Prostate gland (tissue), 2 donors: ENCODE results near the gene SKIL. TPM values are rescaled to one million over a fixed set of nuclear protein-coding genes. Genes with fewer than 3 reads are reported as not detected.

ENCODE experiments used
- DNase-seq: peaks from one replicate; pipeline ENCODE4 v3.0.0-alpha.2; 2019; ENCODE audit warnings: low spot score
- H3K27ac ChIP-seq, 2 donors: fragments of 200-600 bp; sonication (generic); 2 replicates each; pipeline ENCODE4 v1.5.1; 2017 to 2019
- H3K27me3 ChIP-seq: fragments of 200-600 bp; sonication (generic); replicated peaks from 2 replicates; pipeline ENCODE4 v1.5.1; 2019; ENCODE audit not compliant: insufficient read depth
- H3K36me3 ChIP-seq, 2 donors: fragments of 200-600 bp; sonication (generic); 1 replicate in 1 of 2; 2 replicates in 1 of 2; pipeline versions ENCODE4 v1.5.1 to v1.8.1; 2017 to 2019
- H3K4me1 ChIP-seq: fragments of 200-600 bp; sonication (generic); replicated peaks from 2 replicates; pipeline ENCODE4 v1.5.1; 2019
- H3K4me3 ChIP-seq, 2 donors: fragments of 200-600 bp; sonication (generic); 2 replicates each; pipeline ENCODE4 v1.5.1; 2017 to 2019
- H3K9me3 ChIP-seq: fragments of 200-600 bp; sonication (generic); 2 replicates; pipeline ENCODE4 v1.5.1; 2017
- CTCF ChIP-seq, 4 experiments: fragments of 200-600 bp in 2 of 4; fragments of 450-650 bp in 2 of 4; sonication (generic) in 2 of 4; IDR thresholded peaks; 1 replicate in 3 of 4; 2 replicates in 1 of 4; pipeline ENCODE4 v1.5.1; 2016 to 2019; ENCODE audit warnings: antibody characterized with exemption in 4 of 4, mild to moderate bottlenecking in 2 of 4, moderate library complexity in 2 of 4
- POLR2A ChIP-seq: fragments of 450-650 bp; IDR thresholded peaks from one replicate; pipeline ENCODE4 v1.6.1; 2016; ENCODE audit warnings: antibody characterized with exemption, mild to moderate bottlenecking
- POLR2AphosphoS5 ChIP-seq: sonication (generic); formaldehyde crosslinking; IDR thresholded peaks from one replicate; pipeline ENCODE4 v1.6.1; 2017; ENCODE audit warnings: antibody characterized with exemption
- WGBS: methylation state at CpG from one replicate; pipeline ENCODE4 v1.1.5; 2018; 5-methylcytosine and 5-hydroxymethylcytosine counted together
- intact Hi-C: fragments of 100-400 bp; cut with DNase I; formaldehyde crosslinking; loops from one replicate; pipeline ENCODE4 v1.14.2; 2022
- total RNA-seq, 2 donors: library from RNA; depleted of rRNA; stranded (reverse); fragments of >200 nt; gene quantifications; one replicate each; pipeline ENCODE4 v1.1.0, GENCODE V29; 2016

The SKIL gene
- 10 to 100 TPM; 41.8 to 49.6 TPM for total RNA-seq

GRCh38 chr3:170357176-170358041 lies at the start of gene SKIL:
TSS of gene SKIL (plus strand) at chr3:170357715. CDS start at chr3:170360332, 2,617 bp downstream.
- H3K27ac ChIP-seq: peak within 1 kb of the TSS; percentile 95 to 98

GRCh38 chr3:170309046-170309445 lies 48.5 kb upstream of the SKIL start:
- TF ChIP-seq POLR2A (no peak), CTCF (IDR thresholded peaks at IDR 0.05) (no peak), POLR2AphosphoS5 (no peak)
- Histone ChIP-seq H3K27ac (no peak overlapping the region), H3K9me3 (no peaks in the 10 kb centered on the region), H3K4me3 (no peak overlapping the region), H3K36me3 (no peaks in the 10 kb centered on the region), H3K27me3 (no peaks in the 10 kb centered on the region), H3K4me1 (no peaks in the 10 kb centered on the region)
- DNase-seq: no peak
- intact Hi-C loops: no loop called here
- WGBS: 28% methylated on average over 1 of the region's 1 CpG

More at GRCh38 chr3:170357176-170358041, at the start of gene SKIL:
- TF ChIP-seq POLR2A: peak; percentile 94
- TF ChIP-seq CTCF (IDR thresholded peaks at IDR 0.05): peak in 2 of 4 experiments; percentile 34 to 36
- peak; percentile 34 for TF ChIP-seq POLR2AphosphoS5
- intact Hi-C loops: loop anchor here (5.0 to 10.0 kb wide), 2 partner anchors 175 to 593 kb away; partner anchors contain the start of genes ACTRT3, PHC3 and TERC
- peaks cover 5% of the 10 kb centered on the region for H3K4me1 ChIP-seq
- peak; percentile 97 for DNase-seq
- H3K9me3 ChIP-seq: no peaks in the 10 kb centered on the region
- under 1% methylated on average over 65 of the region's 124 CpGs for WGBS
- H3K27me3 ChIP-seq: no peaks in the 10 kb centered on the region
- peak within 1 kb of the TSS; percentile 87 to 99 for H3K4me3 ChIP-seq
- no peaks in the 10 kb centered on the region for H3K36me3 ChIP-seq

- Histone ChIP-seq H3K36me3 (no peaks in the 10 kb centered on the region), H3K4me3 (no peak overlapping the region), H3K27me3 (no peaks in the 10 kb centered on the region), H3K9me3 (no peaks in the 10 kb centered on the region), H3K4me1 (no peaks in the 10 kb centered on the region), H3K27ac (no peak overlapping the region)
- 70% methylated on average over 3 of the region's 3 CpGs for WGBS
- no peak for DNase-seq
- no peak for TF ChIP-seq POLR2AphosphoS5
- no peak for TF ChIP-seq POLR2A
- TF ChIP-seq CTCF (IDR thresholded peaks at IDR 0.05): no peak
- intact Hi-C loops: loop anchor here (10.0 kb wide), 1 partner anchor 497 kb away; no protein-coding TSS in a partner anchor
Measured at GRCh38 chr3:170317954-170318353, 39.6 kb upstream of the SKIL start.

GRCh38 chr3:170320461-170321121 lies 36.9 kb upstream of the SKIL start:
- no peak for DNase-seq
- WGBS: 75% methylated on average over 7 of the region's 7 CpGs
- TF ChIP-seq POLR2A (no peak), CTCF (IDR thresholded peaks at IDR 0.05) (no peak), POLR2AphosphoS5 (no peak)

More at GRCh38 chr3:170320461-170321121, 36.9 kb upstream of the SKIL start:
- H3K36me3 ChIP-seq: no peaks in the 10 kb centered on the region
- no peak overlapping the region for H3K4me3 ChIP-seq
- intact Hi-C loops: no loop called here
- H3K27me3 ChIP-seq: no peaks in the 10 kb centered on the region
- no peaks in the 10 kb centered on the region for H3K4me1 ChIP-seq
- no peak overlapping the region for H3K27ac ChIP-seq
- H3K9me3 ChIP-seq: no peaks in the 10 kb centered on the region
